ENCODE measurements around the gene NAP1L4.

GRCh38 chr11:3009481-3009880 is 17.4 kb upstream of the NAP1L4 start:
- no peak for TF ChIP-seq CTCF (IDR thresholded peaks at IDR 0.05; ENCODE audit: low read depth, low read length)
- TF ChIP-seq EZH2phosphoT487 (IDR thresholded peaks at IDR 0.05; ENCODE audit: low read depth): no peak

All from OCI-LY3 (cell line).